ENCODE results near the gene ETV6. TPM values are rescaled to one million over a fixed set of nuclear protein-coding genes. Genes with fewer than 3 reads are reported as not detected.

ETV6 gene
- total RNA-seq, 2 experiments from 2014 or later, result 17.1 to 19.3 TPM

DNA sequence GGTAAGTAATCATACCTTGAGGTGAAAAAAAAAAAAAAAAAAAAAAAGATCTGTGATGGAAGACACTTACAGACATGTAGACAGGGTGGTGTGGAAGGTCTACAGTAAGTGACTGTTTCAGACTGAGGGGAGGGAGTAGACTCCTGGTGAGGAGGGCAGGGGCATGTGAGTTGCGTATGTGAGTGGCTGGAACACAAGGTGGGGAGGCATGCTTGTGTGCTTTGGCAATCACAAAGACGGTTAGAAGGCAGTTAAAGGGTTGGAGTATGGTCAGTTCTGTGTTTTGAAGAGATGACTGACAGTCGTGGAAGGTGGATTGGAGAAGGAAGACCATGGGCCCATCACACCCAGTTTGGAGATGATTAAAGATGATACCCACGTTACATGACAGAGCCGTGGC lies 65.2 kb downstream of the ETV6 start:
- Histone ChIP-seq H3K4me2 (ENCODE audit: low read length) (no peak overlapping the region), H3K9me3 (ENCODE audit: low read length) (no peaks in the 10 kb centered on the region), H3K36me3 (ENCODE audit: insufficient read depth, low read length) (peaks cover 18% of the 10 kb centered on the region), H2AFZ (ENCODE audit: low read length) (no peak overlapping the region), H3K4me1 (ENCODE audit: insufficient read depth, low read length, poor library complexity, severe bottlenecking) (peaks cover 17% of the 10 kb centered on the region), H3K4me3 (ENCODE audit: low read depth, low read length, poor library complexity, severe bottlenecking) (no peak overlapping the region), H3K27ac (ENCODE audit: low read depth, low read length, poor library complexity, severe bottlenecking) (no peak overlapping the region), H3K9me2 (ENCODE audit: insufficient read depth, low read length) (no peaks in the 10 kb centered on the region), H4K20me1 (ENCODE audit: insufficient read depth, low read length) (no peaks in the 10 kb centered on the region; the same call in 1 of the 2 replicates), H3K79me2 (ENCODE audit: insufficient read depth, low read depth, low read length) (no peaks in the 10 kb centered on the region)
- intact Hi-C loops (cut with micrococcal nuclease; ENCODE audit: unreplicated experiment), result no loop called here
- TF ChIP-seq EZH2phosphoT487 (IDR thresholded peaks at IDR 0.05; ENCODE audit: borderline replicate concordance, low read depth, low read length), result no peak
- TF ChIP-seq, protein P1, sequence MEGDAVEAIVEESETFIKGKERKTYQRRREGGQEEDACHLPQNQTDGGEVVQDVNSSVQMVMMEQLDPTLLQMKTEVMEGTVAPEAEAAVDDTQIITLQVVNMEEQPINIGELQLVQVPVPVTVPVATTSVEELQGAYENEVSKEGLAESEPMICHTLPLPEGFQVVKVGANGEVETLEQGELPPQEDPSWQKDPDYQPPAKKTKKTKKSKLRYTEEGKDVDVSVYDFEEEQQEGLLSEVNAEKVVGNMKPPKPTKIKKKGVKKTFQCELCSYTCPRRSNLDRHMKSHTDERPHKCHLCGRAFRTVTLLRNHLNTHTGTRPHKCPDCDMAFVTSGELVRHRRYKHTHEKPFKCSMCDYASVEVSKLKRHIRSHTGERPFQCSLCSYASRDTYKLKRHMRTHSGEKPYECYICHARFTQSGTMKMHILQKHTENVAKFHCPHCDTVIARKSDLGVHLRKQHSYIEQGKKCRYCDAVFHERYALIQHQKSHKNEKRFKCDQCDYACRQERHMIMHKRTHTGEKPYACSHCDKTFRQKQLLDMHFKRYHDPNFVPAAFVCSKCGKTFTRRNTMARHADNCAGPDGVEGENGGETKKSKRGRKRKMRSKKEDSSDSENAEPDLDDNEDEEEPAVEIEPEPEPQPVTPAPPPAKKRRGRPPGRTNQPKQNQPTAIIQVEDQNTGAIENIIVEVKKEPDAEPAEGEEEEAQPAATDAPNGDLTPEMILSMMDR (conservative IDR thresholded peaks at IDR 0.05; ENCODE audit: low read length), result no peak
- no peak for DNase-seq (ENCODE audit: low spot score)
- CTCF ChIA-PET (ENCODE audit: unreplicated experiment), result no interaction called here
- BruUV-seq (replicated peaks), result no TSS peak
- POLR2A ChIA-PET, result no interaction called here

DNA sequence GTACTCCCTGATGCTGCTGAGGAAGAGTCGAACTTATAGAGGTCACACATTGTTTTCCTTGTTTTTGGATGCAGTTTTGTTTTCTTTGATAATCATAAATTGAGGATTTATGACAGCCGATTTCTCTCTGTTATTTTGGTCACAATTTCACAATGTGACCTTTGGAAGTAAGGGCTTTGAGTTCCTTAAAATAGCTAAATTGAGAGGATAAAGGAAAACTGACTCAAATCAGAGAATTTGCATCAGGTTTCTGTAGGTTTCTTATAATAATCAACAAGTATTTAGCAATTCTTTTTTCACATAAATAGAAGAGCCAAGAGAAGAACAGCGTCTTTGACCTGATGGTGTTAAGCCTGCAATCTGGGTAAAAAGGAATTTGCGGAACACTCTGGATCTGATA lies 66.1 kb downstream of the ETV6 start:
- no peaks in the 10 kb centered on the region; the same call in 1 of the 2 replicates for H4K20me1 ChIP-seq (ENCODE audit: insufficient read depth, low read length)
- POLR2A ChIA-PET, result no interaction called here
- H3K79me2 ChIP-seq (ENCODE audit: insufficient read depth, low read depth, low read length), result no peaks in the 10 kb centered on the region
- H3K9me3 ChIP-seq (ENCODE audit: low read length), result no peaks in the 10 kb centered on the region
- no peak overlapping the region for H3K27ac ChIP-seq (ENCODE audit: low read depth, low read length, poor library complexity, severe bottlenecking)
- H3K4me3 ChIP-seq (ENCODE audit: low read depth, low read length, poor library complexity, severe bottlenecking), result no peak overlapping the region
- CTCF ChIA-PET (ENCODE audit: unreplicated experiment), result no interaction called here
- TF ChIP-seq EZH2phosphoT487 (IDR thresholded peaks at IDR 0.05; ENCODE audit: borderline replicate concordance, low read depth, low read length), result no peak
- TF ChIP-seq, protein P1 (conservative IDR thresholded peaks at IDR 0.05; ENCODE audit: low read length), result no peak
- no peak for DNase-seq (ENCODE audit: low spot score)
- no peaks in the 10 kb centered on the region for H3K9me2 ChIP-seq (ENCODE audit: insufficient read depth, low read length)
- BruUV-seq (replicated peaks), result no TSS peak
- no peak overlapping the region for H2AFZ ChIP-seq (ENCODE audit: low read length)
- H3K36me3 ChIP-seq (ENCODE audit: insufficient read depth, low read length), result peaks cover 18% of the 10 kb centered on the region
- H3K4me2 ChIP-seq (ENCODE audit: low read length), result no peak overlapping the region
- intact Hi-C loops (cut with micrococcal nuclease; ENCODE audit: unreplicated experiment), result no loop called here
- peaks cover 21% of the 10 kb centered on the region for H3K4me1 ChIP-seq (ENCODE audit: insufficient read depth, low read length, poor library complexity, severe bottlenecking)

DNA sequence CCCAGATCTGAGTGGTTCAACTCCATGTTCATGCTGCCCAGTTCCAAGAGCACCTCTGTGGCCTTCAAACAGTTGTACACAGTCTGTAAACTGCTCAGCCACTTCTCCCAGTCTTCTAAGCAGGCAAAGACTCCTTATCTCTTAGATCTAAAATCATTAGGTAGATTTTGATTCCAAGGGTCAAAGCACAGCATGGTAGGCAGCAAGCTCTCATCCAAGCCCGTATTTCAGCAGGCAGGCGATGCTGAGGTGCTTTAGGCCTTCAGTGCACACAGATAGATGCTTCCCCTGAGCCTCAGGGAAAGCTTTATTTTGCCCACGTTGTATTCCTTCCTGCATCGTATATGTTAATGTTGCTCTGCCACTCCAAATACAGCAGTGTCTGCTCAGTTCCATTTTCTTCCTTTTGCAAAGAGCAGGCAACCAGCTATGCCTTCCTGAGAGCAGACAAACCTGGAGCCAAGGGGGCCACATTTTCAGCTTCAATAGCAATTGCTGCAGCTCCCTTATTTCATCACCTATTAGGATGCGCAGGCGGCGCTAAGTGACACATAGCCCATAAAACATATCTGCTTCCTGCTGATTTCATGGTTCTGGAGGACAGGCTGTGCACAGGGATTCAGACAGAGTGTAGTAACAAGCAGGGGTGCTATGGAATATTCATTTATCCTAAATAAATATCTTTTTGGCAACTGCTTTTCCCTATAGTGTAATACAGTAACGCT lies 67.5 kb downstream of the ETV6 start:
- TF ChIP-seq, protein P1 (conservative IDR thresholded peaks at IDR 0.05; ENCODE audit: low read length), result no peak
- no peak for TF ChIP-seq EZH2phosphoT487 (IDR thresholded peaks at IDR 0.05; ENCODE audit: borderline replicate concordance, low read depth, low read length)
- no peaks in the 10 kb centered on the region for H3K9me2 ChIP-seq (ENCODE audit: insufficient read depth, low read length)
- H3K4me2 ChIP-seq (ENCODE audit: low read length), result no peak overlapping the region
- BruUV-seq (replicated peaks), result no TSS peak
- H2AFZ ChIP-seq (ENCODE audit: low read length), result no peak overlapping the region
- ChIA-PET CTCF (ENCODE audit: unreplicated experiment) (interaction anchor here (0.7 to 1.3 kb wide), 2 partner anchors 14 to 17 kb away, joined by 3 to 4 read pairs; no protein-coding TSS in a partner anchor), POLR2A (interaction anchor here (0.6 kb wide), 1 partner anchor 68 kb away, joined by 3 read pairs; no protein-coding TSS in a partner anchor)
- no peak for DNase-seq (ENCODE audit: low spot score)
- peaks cover 18% of the 10 kb centered on the region for H3K36me3 ChIP-seq (ENCODE audit: insufficient read depth, low read length)
- H3K27ac ChIP-seq (ENCODE audit: low read depth, low read length, poor library complexity, severe bottlenecking), result no peak overlapping the region
- H3K79me2 ChIP-seq (ENCODE audit: insufficient read depth, low read depth, low read length), result no peaks in the 10 kb centered on the region
- no peak overlapping the region for H3K4me3 ChIP-seq (ENCODE audit: low read depth, low read length, poor library complexity, severe bottlenecking)
- H4K20me1 ChIP-seq (ENCODE audit: insufficient read depth, low read length), result no peaks in the 10 kb centered on the region
- intact Hi-C loops (cut with micrococcal nuclease; ENCODE audit: unreplicated experiment), result no loop called here
- H3K4me1 ChIP-seq (ENCODE audit: insufficient read depth, low read length, poor library complexity, severe bottlenecking), result peaks cover 25% of the 10 kb centered on the region
- H3K9me3 ChIP-seq (ENCODE audit: low read length), result no peaks in the 10 kb centered on the region
